ENCODE measurements around the gene AP2B1.

AP2B1 gene

DNA sequence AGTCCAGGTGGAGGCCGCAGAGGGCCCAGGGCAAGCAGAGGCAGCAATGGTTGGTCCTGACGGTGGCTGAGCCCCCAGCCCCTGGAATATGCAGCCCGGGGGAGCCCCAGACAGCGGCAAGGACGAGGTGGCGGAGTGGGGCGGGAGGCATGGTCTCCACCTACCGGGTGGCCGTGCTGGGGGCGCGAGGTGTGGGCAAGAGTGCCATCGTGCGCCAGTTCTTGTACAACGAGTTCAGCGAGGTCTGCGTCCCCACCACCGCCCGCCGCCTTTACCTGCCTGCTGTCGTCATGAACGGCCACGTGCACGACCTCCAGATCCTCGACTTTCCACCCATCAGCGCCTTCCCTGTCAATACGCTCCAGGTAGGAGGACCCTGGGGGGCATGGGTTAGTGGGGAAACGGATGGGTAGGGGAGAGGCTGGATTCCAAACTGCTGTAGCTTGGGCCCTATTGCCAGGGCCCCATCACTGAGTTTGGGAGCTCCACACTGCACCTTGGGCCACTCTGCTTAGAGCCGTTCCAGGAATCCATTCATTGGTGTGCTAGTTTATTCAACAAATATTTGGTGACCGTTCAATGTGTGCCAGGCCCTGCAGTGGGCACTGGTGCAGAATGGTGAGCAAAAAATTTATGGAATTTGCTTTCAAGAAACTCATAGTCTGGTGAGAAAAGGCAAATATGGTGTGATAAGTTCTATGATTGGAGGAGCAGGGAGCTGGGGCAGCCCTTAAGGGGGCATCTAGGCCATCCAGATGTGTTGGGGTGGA lies 148.1 kb downstream of the AP2B1 start:
- no peak overlapping the region for H2BK15ac ChIP-seq (ENCODE audit: low read length)
- no peak overlapping the region for H3K4me2 ChIP-seq (ENCODE audit: insufficient read depth, low read length, poor library complexity, severe bottlenecking)
- H2AFZ ChIP-seq (ENCODE audit: low read length), result no peak overlapping the region
- no peak overlapping the region for H2AK5ac ChIP-seq (ENCODE audit: low read depth, low read length)
- no peak overlapping the region for H3K14ac ChIP-seq (ENCODE audit: low read length)
- no peak for DNase-seq (ENCODE audit: low spot score)
- no peak overlapping the region for H2BK120ac ChIP-seq (ENCODE audit: low read depth, low read length)
- no peak overlapping the region for H3K18ac ChIP-seq (ENCODE audit: low read length)
- no peaks in the 10 kb centered on the region for H3K9me3 ChIP-seq (replicated peaks in 1 of 2; ENCODE audit: control insufficient read depth in 2 of 2, insufficient read depth in 1 of 2, low read depth in 1 of 2, low read length in 2 of 2)
- no peak overlapping the region for H3K27ac ChIP-seq (replicated peaks; ENCODE audit: low read length)
- H3K9ac ChIP-seq (ENCODE audit: low read depth, low read length, poor library complexity), result no peak overlapping the region
- peaks cover 0 to 8% of the 10 kb centered on the region in 2 donors for H3K36me3 ChIP-seq (replicated peaks in 1 of 2; ENCODE audit: control insufficient read depth in 2 of 2, insufficient read depth in 2 of 2, low read length in 2 of 2)
- H4K8ac ChIP-seq (ENCODE audit: low read depth, low read length), result no peak overlapping the region
- no peak overlapping the region for H3K4me3 ChIP-seq (ENCODE audit: low read length in 2 of 2)
- no peak overlapping the region for H2BK12ac ChIP-seq (ENCODE audit: low read length)
- H3K79me1 ChIP-seq (ENCODE audit: low read depth, low read length), result no peaks in the 10 kb centered on the region
- no CpG with 5 or more reads among the region's 29 CpGs for WGBS, 2 donors (ENCODE audit: extremely low coverage in 2 of 2, insufficient read length in 2 of 2, insufficient replicate concordance in 1 of 2)
- no peak overlapping the region for H2BK5ac ChIP-seq (ENCODE audit: low read length)
- H3K4ac ChIP-seq (ENCODE audit: low read length), result no peak overlapping the region
- peak overlapping the region; percentile 52 for H3K23ac ChIP-seq (ENCODE audit: low read depth, low read length, poor library complexity)
- H4K91ac ChIP-seq (ENCODE audit: low read depth, low read length, poor library complexity), result no peak overlapping the region
- peaks cover 10 to 13% of the 10 kb centered on the region in 2 donors for H3K4me1 ChIP-seq (ENCODE audit: control insufficient read depth in 2 of 2, insufficient read depth in 1 of 2, low read depth in 1 of 2, low read length in 2 of 2)
- H3K27me3 ChIP-seq (ENCODE audit: control insufficient read depth in 3 of 3, insufficient read depth in 3 of 3, low read depth in 1 of 3, low read length in 3 of 3), result peaks cover 0 to 6% (median 0%) of the 10 kb centered on the region in 3 experiments

DNA sequence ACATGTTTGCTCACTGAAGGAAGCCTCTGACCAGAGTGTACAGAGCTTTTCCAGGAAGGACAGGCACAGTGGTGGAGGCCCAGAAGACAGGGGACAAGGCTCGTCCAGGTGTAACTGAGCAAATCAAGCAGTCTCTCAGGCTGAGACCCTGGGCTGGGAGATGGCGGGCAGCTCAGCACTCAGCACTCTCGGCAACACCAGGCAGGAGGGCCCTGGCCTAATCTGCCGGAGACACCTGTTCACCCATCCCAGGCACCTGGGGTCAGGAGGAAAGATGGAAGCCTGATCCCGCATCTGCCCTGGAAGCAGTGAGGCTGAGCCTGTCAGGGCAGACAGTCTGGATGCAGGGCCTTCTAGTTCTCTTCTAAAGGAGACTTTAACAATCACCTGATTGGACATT lies 149.1 kb downstream of the AP2B1 start:
- peak overlapping the region; percentile 57 for H3K9ac ChIP-seq (ENCODE audit: low read depth, low read length, poor library complexity)
- H3K9me3 ChIP-seq (replicated peaks in 1 of 2; ENCODE audit: control insufficient read depth in 2 of 2, insufficient read depth in 1 of 2, low read depth in 1 of 2, low read length in 2 of 2), result peaks cover 0 to 8% of the 10 kb centered on the region in 2 donors
- no peak overlapping the region for H2AFZ ChIP-seq (ENCODE audit: low read length)
- no peaks in the 10 kb centered on the region for H3K79me1 ChIP-seq (ENCODE audit: low read depth, low read length)
- no peak overlapping the region for H2BK15ac ChIP-seq (ENCODE audit: low read length)
- H3K4me3 ChIP-seq (ENCODE audit: low read length in 2 of 2), result no peak overlapping the region
- peaks cover 0 to 8% of the 10 kb centered on the region in 2 donors for H3K36me3 ChIP-seq (replicated peaks in 1 of 2; ENCODE audit: control insufficient read depth in 2 of 2, insufficient read depth in 2 of 2, low read length in 2 of 2)
- no peak overlapping the region for H2BK120ac ChIP-seq (ENCODE audit: low read depth, low read length)
- H2BK5ac ChIP-seq (ENCODE audit: low read length), result no peak overlapping the region
- H3K14ac ChIP-seq (ENCODE audit: low read length), result no peak overlapping the region
- whole genome bisulfite sequencing, 2 donors (ENCODE audit: extremely low coverage in 2 of 2, insufficient read length in 2 of 2, insufficient replicate concordance in 1 of 2), result no CpG with 5 or more reads among the region's 5 CpGs
- H2AK5ac ChIP-seq (ENCODE audit: low read depth, low read length), result no peak overlapping the region
- no peak overlapping the region for H3K4me2 ChIP-seq (ENCODE audit: insufficient read depth, low read length, poor library complexity, severe bottlenecking)
- peaks cover 6 to 10% of the 10 kb centered on the region in 2 donors for H3K4me1 ChIP-seq (ENCODE audit: control insufficient read depth in 2 of 2, insufficient read depth in 1 of 2, low read depth in 1 of 2, low read length in 2 of 2)
- no peak overlapping the region for H3K4ac ChIP-seq (ENCODE audit: low read length)
- DNase-seq (ENCODE audit: low spot score), result no peak
- H3K18ac ChIP-seq (ENCODE audit: low read length), result peak overlapping the region; percentile 36
- no peak overlapping the region for H3K27ac ChIP-seq (replicated peaks; ENCODE audit: low read length)
- H3K23ac ChIP-seq (ENCODE audit: low read depth, low read length, poor library complexity), result peak overlapping the region; percentile 63
- peaks cover 0 to 16% (median 5%) of the 10 kb centered on the region in 3 experiments for H3K27me3 ChIP-seq (ENCODE audit: control insufficient read depth in 3 of 3, insufficient read depth in 3 of 3, low read depth in 1 of 3, low read length in 3 of 3)
- no peak overlapping the region for H4K91ac ChIP-seq (ENCODE audit: low read depth, low read length, poor library complexity)
- H4K8ac ChIP-seq (ENCODE audit: low read depth, low read length), result no peak overlapping the region
- no peak overlapping the region for H2BK12ac ChIP-seq (ENCODE audit: low read length)

DNA sequence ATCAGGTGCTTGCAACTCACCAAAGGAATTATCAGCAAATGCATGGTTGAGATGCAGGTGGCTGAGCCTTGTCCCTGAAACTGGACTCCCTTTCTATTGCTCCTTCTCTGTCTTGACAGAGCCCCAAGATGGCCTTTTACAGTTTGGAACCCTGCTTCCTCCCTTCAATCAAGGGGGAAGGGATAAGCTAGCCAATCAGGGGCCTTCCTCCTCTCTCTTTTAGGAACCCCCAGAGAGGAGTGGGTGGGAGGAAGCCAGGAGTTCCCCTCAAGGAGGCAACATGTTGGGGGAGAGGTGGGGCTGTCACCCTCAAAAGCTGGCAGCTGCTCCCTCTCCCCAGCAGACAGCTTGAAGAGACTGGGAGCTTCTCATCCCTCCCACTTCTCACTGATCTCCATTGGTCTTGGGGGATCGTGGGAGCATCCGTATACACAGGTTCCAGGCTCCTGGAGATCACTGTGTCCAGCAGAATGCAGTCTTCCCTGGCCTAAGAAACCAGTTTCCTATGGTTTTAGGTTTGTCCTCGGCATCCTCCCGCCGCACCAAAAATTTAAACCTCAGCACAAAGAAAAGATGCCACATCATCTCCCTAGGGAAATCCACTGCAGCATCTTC lies 151.5 kb downstream of the AP2B1 start:
- peaks cover 0 to 32% (median 5%) of the 10 kb centered on the region in 3 experiments for H3K27me3 ChIP-seq (ENCODE audit: control insufficient read depth in 3 of 3, insufficient read depth in 3 of 3, low read depth in 1 of 3, low read length in 3 of 3)
- H3K4ac ChIP-seq (ENCODE audit: low read length), result no peak overlapping the region
- H3K36me3 ChIP-seq (replicated peaks in 1 of 2; ENCODE audit: control insufficient read depth in 2 of 2, insufficient read depth in 2 of 2, low read length in 2 of 2), result peaks cover 0 to 4% of the 10 kb centered on the region in 2 donors
- H2AFZ ChIP-seq (ENCODE audit: low read length), result no peak overlapping the region
- no peak for DNase-seq (ENCODE audit: low spot score)
- no peak overlapping the region for H2BK120ac ChIP-seq (ENCODE audit: low read depth, low read length)
- H2BK5ac ChIP-seq (ENCODE audit: low read length), result no peak overlapping the region
- H2AK5ac ChIP-seq (ENCODE audit: low read depth, low read length), result no peak overlapping the region
- no peak overlapping the region for H3K4me2 ChIP-seq (ENCODE audit: insufficient read depth, low read length, poor library complexity, severe bottlenecking)
- no peak overlapping the region for H3K14ac ChIP-seq (ENCODE audit: low read length)
- H2BK15ac ChIP-seq (ENCODE audit: low read length), result no peak overlapping the region
- no peaks in the 10 kb centered on the region for H3K79me1 ChIP-seq (ENCODE audit: low read depth, low read length)
- H3K27ac ChIP-seq (replicated peaks; ENCODE audit: low read length), result no peak overlapping the region
- H3K9me3 ChIP-seq (replicated peaks in 1 of 2; ENCODE audit: control insufficient read depth in 2 of 2, insufficient read depth in 1 of 2, low read depth in 1 of 2, low read length in 2 of 2), result peaks cover 0 to 8% of the 10 kb centered on the region in 2 donors
- H3K4me1 ChIP-seq (ENCODE audit: control insufficient read depth in 2 of 2, insufficient read depth in 1 of 2, low read depth in 1 of 2, low read length in 2 of 2), result peaks cover 0 to 4% of the 10 kb centered on the region in 2 donors
- no peak overlapping the region for H4K91ac ChIP-seq (ENCODE audit: low read depth, low read length, poor library complexity)
- no peak overlapping the region for H3K9ac ChIP-seq (ENCODE audit: low read depth, low read length, poor library complexity)
- H3K18ac ChIP-seq (ENCODE audit: low read length), result no peak overlapping the region
- no peak overlapping the region for H2BK12ac ChIP-seq (ENCODE audit: low read length)
- no peak overlapping the region for H3K4me3 ChIP-seq (ENCODE audit: low read length in 2 of 2)
- no peak overlapping the region for H3K23ac ChIP-seq (ENCODE audit: low read depth, low read length, poor library complexity)
- no peak overlapping the region for H4K8ac ChIP-seq (ENCODE audit: low read depth, low read length)
- WGBS, 2 donors (ENCODE audit: extremely low coverage in 2 of 2, insufficient read length in 2 of 2, insufficient replicate concordance in 1 of 2), result no CpG with 5 or more reads among the region's 5 CpGs

GRCh38 chr17:35740216-35740615 lies 153.1 kb downstream of the AP2B1 start:
- Histone ChIP-seq H3K36me3 (replicated peaks in 1 of 2; ENCODE audit: control insufficient read depth in 2 of 2, insufficient read depth in 2 of 2, low read length in 2 of 2) (peaks cover 0 to 4% of the 10 kb centered on the region in 2 donors), H3K79me1 (ENCODE audit: low read depth, low read length) (no peaks in the 10 kb centered on the region), H3K14ac (ENCODE audit: low read length) (no peak overlapping the region), H3K9ac (ENCODE audit: low read depth, low read length, poor library complexity) (peak overlapping the region; percentile 38), H3K23ac (ENCODE audit: low read depth, low read length, poor library complexity) (no peak overlapping the region), H3K9me3 (replicated peaks in 1 of 2; ENCODE audit: control insufficient read depth in 2 of 2, insufficient read depth in 1 of 2, low read depth in 1 of 2, low read length in 2 of 2) (peaks cover 0 to 8% of the 10 kb centered on the region in 2 donors), H4K8ac (ENCODE audit: low read depth, low read length) (no peak overlapping the region), H3K18ac (ENCODE audit: low read length) (no peak overlapping the region), H3K4me2 (ENCODE audit: insufficient read depth, low read length, poor library complexity, severe bottlenecking) (no peak overlapping the region), H2AK5ac (ENCODE audit: low read depth, low read length) (no peak overlapping the region), H3K4ac (ENCODE audit: low read length) (no peak overlapping the region), H2BK12ac (ENCODE audit: low read length) (no peak overlapping the region), H3K27ac (replicated peaks; ENCODE audit: low read length) (no peak overlapping the region), H2BK120ac (ENCODE audit: low read depth, low read length) (no peak overlapping the region), H3K27me3 (ENCODE audit: control insufficient read depth in 3 of 3, insufficient read depth in 3 of 3, low read depth in 1 of 3, low read length in 3 of 3) (peaks cover 0 to 32% (median 5%) of the 10 kb centered on the region in 3 experiments), H2BK15ac (ENCODE audit: low read length) (no peak overlapping the region), H2BK5ac (ENCODE audit: low read length) (no peak overlapping the region), H4K91ac (ENCODE audit: low read depth, low read length, poor library complexity) (no peak overlapping the region), H3K4me1 (ENCODE audit: control insufficient read depth in 2 of 2, insufficient read depth in 1 of 2, low read depth in 1 of 2, low read length in 2 of 2) (peaks cover 0 to 4% of the 10 kb centered on the region in 2 donors), H3K4me3 (ENCODE audit: low read length in 2 of 2) (no peak overlapping the region), H2AFZ (ENCODE audit: low read length) (no peak overlapping the region)
- no CpG with 5 or more reads among the region's 7 CpGs for WGBS, 2 donors (ENCODE audit: extremely low coverage in 2 of 2, insufficient read length in 2 of 2, insufficient replicate concordance in 1 of 2)
- DNase-seq (ENCODE audit: low spot score), result no peak
